ENCODE measurements around the gene ARHGAP11B. TPM values are rescaled to one million over a fixed set of nuclear protein-coding genes. Genes with fewer than 3 reads are reported as not detected.
A peak's percentile ranks its signal among the peaks of the same experiment; 100 is the strongest.
"Not testable (repeated sequence)": the region's sequence is repeated elsewhere in the genome, so short reads cannot be mapped to it uniquely, and the experiment has no call there.

ARHGAP11B gene

GRCh38 chr15:30669621-30670020, 43.7 kb downstream of the ARHGAP11B start:
- H3K9me3 Mint-ChIP-seq (ENCODE audit: low read depth); H3K27ac Mint-ChIP-seq; CTCF ChIA-PET; DNase-seq; H3K4me3 Mint-ChIP-seq; H3K27me3 Mint-ChIP-seq; POLR2A ChIA-PET; ATAC-seq: not testable (repeated sequence)
- intact Hi-C loops (cut with DNase I, micrococcal nuclease), result loop anchor here in 1 of 2 experiments (2.0 kb wide), 1 partner anchor 21 kb away; no protein-coding TSS in a partner anchor
- Mint-ChIP-seq H3K36me3 (ENCODE audit: low read depth) (peaks cover 39% of the 10 kb centered on the region), H3K4me1 (peaks cover 10% of the 10 kb centered on the region)

DNA sequence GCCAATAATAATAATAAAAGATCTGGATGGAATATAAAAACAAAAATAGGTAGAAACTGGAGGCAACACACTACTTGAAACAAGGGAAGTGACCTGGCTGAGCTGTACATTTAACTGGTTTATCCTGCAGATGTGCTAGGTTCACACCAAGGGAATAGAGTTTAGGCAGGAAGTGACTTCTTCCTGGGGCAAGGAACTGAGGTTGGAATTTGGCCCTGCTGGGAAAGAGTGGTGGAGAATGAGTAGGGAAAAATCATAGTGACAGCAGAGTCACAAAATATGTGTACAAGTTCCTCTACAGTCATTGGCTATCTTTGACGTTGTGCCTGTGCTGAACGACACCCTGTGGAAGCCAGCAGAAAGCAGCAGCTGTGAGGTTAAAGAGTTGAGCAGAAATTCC, 44.1 kb downstream of the ARHGAP11B start:
- no peaks in the 10 kb centered on the region for H3K9me3 Mint-ChIP-seq (ENCODE audit: low read depth)
- POLR2A ChIA-PET, result no interaction called here
- intact Hi-C loops (cut with DNase I, micrococcal nuclease), result no loop called here
- no peak for DNase-seq
- no peak for ATAC-seq
- no peak overlapping the region for H3K4me3 Mint-ChIP-seq
- H3K4me1 Mint-ChIP-seq, result peaks cover 10% of the 10 kb centered on the region
- CTCF ChIA-PET, result interaction anchor here (1.5 kb wide), 1 partner anchor 8 kb away, joined by 4 read pairs; no protein-coding TSS in a partner anchor
- H3K27me3 Mint-ChIP-seq, result no peaks in the 10 kb centered on the region
- H3K27ac Mint-ChIP-seq, result no peak overlapping the region
- H3K36me3 Mint-ChIP-seq (ENCODE audit: low read depth), result peaks cover 39% of the 10 kb centered on the region

GRCh38 chr15:30671309-30671708, 45.4 kb downstream of the ARHGAP11B start:
- no peaks in the 10 kb centered on the region for H3K9me3 Mint-ChIP-seq (ENCODE audit: low read depth)
- H3K27ac Mint-ChIP-seq, result no peak overlapping the region
- intact Hi-C loops (cut with DNase I, micrococcal nuclease), result no loop called here
- H3K4me3 Mint-ChIP-seq, result no peak overlapping the region
- H3K27me3 Mint-ChIP-seq, result no peaks in the 10 kb centered on the region
- CTCF ChIA-PET, result interaction anchor here (1.5 kb wide), 1 partner anchor 9 kb away, joined by 4 read pairs; no protein-coding TSS in a partner anchor
- H3K36me3 Mint-ChIP-seq (ENCODE audit: low read depth), result peaks cover 35% of the 10 kb centered on the region
- ATAC-seq (peak; percentile 49), DNase-seq (no peak)
- POLR2A ChIA-PET, result no interaction called here
- H3K4me1 Mint-ChIP-seq, result peaks cover 10% of the 10 kb centered on the region

GRCh38 chr15:30675126-30675525, 49.2 kb downstream of the ARHGAP11B start:
- ChIA-PET POLR2A (no interaction called here), CTCF (no interaction called here)
- DNase-seq, result no peak
- H3K27me3 Mint-ChIP-seq, result no peaks in the 10 kb centered on the region
- H3K36me3 Mint-ChIP-seq (ENCODE audit: low read depth), result peaks cover 25% of the 10 kb centered on the region
- no peak for ATAC-seq
- H3K4me1 Mint-ChIP-seq, result peaks cover 9% of the 10 kb centered on the region
- intact Hi-C loops (cut with DNase I, micrococcal nuclease), result no loop called here
- no peak overlapping the region for H3K27ac Mint-ChIP-seq
- H3K9me3 Mint-ChIP-seq (ENCODE audit: low read depth), result no peaks in the 10 kb centered on the region
- H3K4me3 Mint-ChIP-seq, result no peak overlapping the region

GRCh38 chr15:30675891-30676290, 50.0 kb downstream of the ARHGAP11B start:
- intact Hi-C loops (cut with DNase I, micrococcal nuclease); H3K27ac Mint-ChIP-seq; ATAC-seq; CTCF ChIA-PET; H3K9me3 Mint-ChIP-seq (ENCODE audit: low read depth); DNase-seq; POLR2A ChIA-PET; H3K27me3 Mint-ChIP-seq; H3K4me3 Mint-ChIP-seq; H3K4me1 Mint-ChIP-seq: not testable (repeated sequence)
- H3K36me3 Mint-ChIP-seq (ENCODE audit: low read depth), result peaks cover 18% of the 10 kb centered on the region

- CTCF ChIA-PET; H3K27ac Mint-ChIP-seq; H3K27me3 Mint-ChIP-seq; POLR2A ChIA-PET; H3K4me3 Mint-ChIP-seq; ATAC-seq; intact Hi-C loops (cut with DNase I, micrococcal nuclease); H3K4me1 Mint-ChIP-seq; H3K36me3 Mint-ChIP-seq (ENCODE audit: low read depth); DNase-seq; H3K9me3 Mint-ChIP-seq (ENCODE audit: low read depth): not testable (repeated sequence)
These were observed 55.1 kb downstream of the ARHGAP11B start for GRCh38 chr15:30680997-30681396.

DNA sequence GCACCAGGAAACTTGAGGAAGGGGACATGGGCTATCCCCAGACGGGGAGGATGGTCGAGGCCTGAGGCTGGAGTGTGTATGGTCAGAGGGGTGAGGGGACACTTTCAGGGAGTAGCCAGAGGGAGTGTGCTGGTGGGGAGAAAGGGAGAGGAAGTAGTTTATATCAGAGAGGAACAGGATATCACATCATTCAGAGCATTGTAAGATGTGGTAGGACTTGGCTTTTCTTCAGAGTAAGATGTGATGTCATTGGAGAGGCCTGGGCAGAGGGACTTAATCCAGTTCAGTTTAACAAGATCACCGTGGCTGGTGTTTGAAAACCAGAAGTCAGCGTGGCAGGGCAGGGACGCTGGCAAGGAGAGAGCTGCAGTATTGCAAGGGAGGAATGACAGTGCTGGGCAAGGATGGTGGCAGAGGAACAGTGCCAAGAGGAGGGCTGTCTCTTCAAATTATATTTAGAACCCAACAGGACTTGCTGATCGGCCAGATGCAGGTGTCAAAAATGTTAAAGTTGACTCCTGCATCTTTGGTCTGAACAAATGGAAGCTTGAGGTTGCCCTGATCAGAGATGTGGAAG, 59.9 kb downstream of the ARHGAP11B start:
- intact Hi-C loops (cut with DNase I, micrococcal nuclease); POLR2A ChIA-PET; H3K4me3 Mint-ChIP-seq; H3K36me3 Mint-ChIP-seq (ENCODE audit: low read depth); H3K27ac Mint-ChIP-seq; H3K27me3 Mint-ChIP-seq; ATAC-seq; H3K9me3 Mint-ChIP-seq (ENCODE audit: low read depth); DNase-seq; H3K4me1 Mint-ChIP-seq; CTCF ChIA-PET: not testable (repeated sequence)

DNA sequence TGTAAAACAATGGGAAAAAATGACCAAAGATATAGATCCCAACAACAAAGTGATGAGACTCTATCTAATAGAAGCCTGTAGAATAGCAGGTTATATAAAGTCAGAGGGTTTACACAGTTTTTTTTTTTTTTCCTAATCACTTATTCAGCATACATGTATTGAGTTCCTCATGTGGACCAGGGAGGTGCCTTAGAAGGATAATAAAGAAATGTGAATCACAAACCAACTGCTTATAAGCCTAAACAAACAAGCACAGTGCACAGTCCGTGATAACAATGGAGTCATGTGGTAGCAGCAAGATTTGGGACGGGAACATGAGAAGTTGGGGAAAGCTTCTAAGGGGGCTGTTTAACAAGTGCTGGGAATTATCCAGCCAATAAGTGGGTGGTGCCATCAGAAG, 60.7 kb downstream of the ARHGAP11B start:
- H3K27me3 Mint-ChIP-seq; DNase-seq; CTCF ChIA-PET; POLR2A ChIA-PET; ATAC-seq; intact Hi-C loops (cut with DNase I, micrococcal nuclease); H3K4me1 Mint-ChIP-seq; H3K9me3 Mint-ChIP-seq (ENCODE audit: low read depth); H3K36me3 Mint-ChIP-seq (ENCODE audit: low read depth); H3K27ac Mint-ChIP-seq; H3K4me3 Mint-ChIP-seq: not testable (repeated sequence)

Other genes with a start within 250 kb of the ARHGAP11B start
- gene CHRFAM7A, start 232.6 kb upstream of the ARHGAP11B start, total RNA-seq, result not detected
- 1 to 10 TPM in 1 of 2 experiments, under 1 TPM in 1; 0.75 to 1.3 TPM for gene GOLGA8R, start 211.9 kb upstream of the ARHGAP11B start, total RNA-seq
- gene GOLGA8Q, start 74.1 kb upstream of the ARHGAP11B start, total RNA-seq, result under 1 TPM; 0.32 to 0.49 TPM
- gene GOLGA8H, start 22.1 kb upstream of the ARHGAP11B start, total RNA-seq, result not detected